Measurements from ENCODE around the gene RUBCNL. TPM values are rescaled to one million over a fixed set of nuclear protein-coding genes. Genes with fewer than 3 reads are reported as not detected.

Gene RUBCNL
- total RNA-seq, 1 experiment from 2014 or later = not detected

DNA sequence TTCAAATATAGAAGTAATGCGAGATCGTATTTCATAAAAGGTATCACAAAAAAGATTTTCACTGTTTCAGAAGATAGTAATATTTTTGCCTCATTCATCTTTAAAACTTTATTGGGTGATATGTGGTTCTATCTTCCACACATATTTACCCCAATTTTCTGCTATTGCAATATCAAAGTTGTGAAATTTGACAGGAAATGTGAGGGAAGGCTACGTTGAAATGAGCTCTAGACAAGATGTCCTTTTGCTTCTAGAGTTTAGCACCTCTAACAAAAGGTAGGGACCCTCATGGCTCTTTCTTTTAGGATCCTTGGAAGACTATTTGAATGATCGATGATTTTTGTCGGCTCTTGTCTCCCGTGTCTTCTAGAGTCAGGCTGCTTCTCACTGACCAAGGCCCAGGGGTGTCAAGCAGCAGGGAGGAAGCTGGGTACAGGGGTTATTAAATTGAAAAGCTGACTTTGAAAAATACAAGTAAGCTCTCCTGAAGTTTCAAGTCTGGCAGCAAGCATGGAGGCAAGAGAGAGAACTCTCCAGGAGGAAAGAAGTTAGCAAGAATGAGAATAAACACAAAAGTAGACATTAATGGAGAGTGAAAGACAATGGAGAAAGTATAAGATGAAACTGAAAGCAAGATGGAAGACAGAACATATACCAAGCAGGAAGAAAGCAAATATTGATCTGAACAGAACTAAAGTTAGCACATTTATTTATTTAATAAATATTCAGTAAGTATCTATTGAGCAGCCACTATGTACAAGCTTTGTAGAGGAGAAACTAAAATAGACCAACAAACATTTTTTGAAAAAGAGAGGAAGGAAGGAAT, 73.4 kb downstream of the RUBCNL start:
- CTCF ChIA-PET = no interaction called here
- Mint-ChIP-seq H3K27ac (ENCODE audit: unreplicated experiment) (no peak overlapping the region), H3K4me3 (ENCODE audit: low read depth, unreplicated experiment) (no peak overlapping the region), H3K9me3 (ENCODE audit: low read depth, unreplicated experiment) (no peaks in the 10 kb centered on the region), H3K27me3 (ENCODE audit: unreplicated experiment) (peaks cover 19% of the 10 kb centered on the region), H3K36me3 (ENCODE audit: insufficient read depth, unreplicated experiment) (no peaks in the 10 kb centered on the region), H3K4me1 (ENCODE audit: low read depth, unreplicated experiment) (no peaks in the 10 kb centered on the region)
- TF ChIP-seq, protein P1, sequence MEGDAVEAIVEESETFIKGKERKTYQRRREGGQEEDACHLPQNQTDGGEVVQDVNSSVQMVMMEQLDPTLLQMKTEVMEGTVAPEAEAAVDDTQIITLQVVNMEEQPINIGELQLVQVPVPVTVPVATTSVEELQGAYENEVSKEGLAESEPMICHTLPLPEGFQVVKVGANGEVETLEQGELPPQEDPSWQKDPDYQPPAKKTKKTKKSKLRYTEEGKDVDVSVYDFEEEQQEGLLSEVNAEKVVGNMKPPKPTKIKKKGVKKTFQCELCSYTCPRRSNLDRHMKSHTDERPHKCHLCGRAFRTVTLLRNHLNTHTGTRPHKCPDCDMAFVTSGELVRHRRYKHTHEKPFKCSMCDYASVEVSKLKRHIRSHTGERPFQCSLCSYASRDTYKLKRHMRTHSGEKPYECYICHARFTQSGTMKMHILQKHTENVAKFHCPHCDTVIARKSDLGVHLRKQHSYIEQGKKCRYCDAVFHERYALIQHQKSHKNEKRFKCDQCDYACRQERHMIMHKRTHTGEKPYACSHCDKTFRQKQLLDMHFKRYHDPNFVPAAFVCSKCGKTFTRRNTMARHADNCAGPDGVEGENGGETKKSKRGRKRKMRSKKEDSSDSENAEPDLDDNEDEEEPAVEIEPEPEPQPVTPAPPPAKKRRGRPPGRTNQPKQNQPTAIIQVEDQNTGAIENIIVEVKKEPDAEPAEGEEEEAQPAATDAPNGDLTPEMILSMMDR (IDR thresholded peaks at IDR 0.05; ENCODE audit: unreplicated experiment) = no peak
- no peak for DNase-seq
- BruUV-seq (replicated peaks) = no TSS peak
- intact Hi-C loops (cut with micrococcal nuclease; ENCODE audit: unreplicated experiment) = no loop called here

DNA sequence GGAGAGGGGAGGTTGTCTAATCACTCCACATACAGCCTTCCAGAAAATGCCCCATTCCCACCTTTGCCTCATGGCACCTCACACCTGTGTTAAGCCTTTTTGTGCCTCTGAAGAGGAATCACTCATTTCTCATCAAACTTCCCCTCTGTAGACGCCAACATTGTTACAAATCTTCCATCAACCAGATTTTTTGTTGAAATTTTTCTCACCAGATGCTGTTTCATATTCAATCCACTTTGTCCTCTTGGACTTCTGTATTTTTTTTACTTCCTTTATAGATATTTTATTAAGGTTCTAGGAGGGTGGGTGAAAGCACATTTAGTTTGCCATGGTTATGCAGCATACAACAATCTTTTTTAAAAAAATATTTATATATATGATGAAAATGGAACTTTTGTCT, 74.0 kb downstream of the RUBCNL start:
- CTCF ChIA-PET = no interaction called here
- Mint-ChIP-seq H3K36me3 (ENCODE audit: insufficient read depth, unreplicated experiment) (no peaks in the 10 kb centered on the region), H3K4me1 (ENCODE audit: low read depth, unreplicated experiment) (no peaks in the 10 kb centered on the region), H3K27ac (ENCODE audit: unreplicated experiment) (no peak overlapping the region), H3K27me3 (ENCODE audit: unreplicated experiment) (peaks cover 21% of the 10 kb centered on the region), H3K4me3 (ENCODE audit: low read depth, unreplicated experiment) (no peak overlapping the region), H3K9me3 (ENCODE audit: low read depth, unreplicated experiment) (no peaks in the 10 kb centered on the region)
- TF ChIP-seq, protein P1 (IDR thresholded peaks at IDR 0.05; ENCODE audit: unreplicated experiment) = no peak
- intact Hi-C loops (cut with micrococcal nuclease; ENCODE audit: unreplicated experiment) = no loop called here
- no TSS peak for BruUV-seq (replicated peaks)
- DNase-seq = no peak

DNA sequence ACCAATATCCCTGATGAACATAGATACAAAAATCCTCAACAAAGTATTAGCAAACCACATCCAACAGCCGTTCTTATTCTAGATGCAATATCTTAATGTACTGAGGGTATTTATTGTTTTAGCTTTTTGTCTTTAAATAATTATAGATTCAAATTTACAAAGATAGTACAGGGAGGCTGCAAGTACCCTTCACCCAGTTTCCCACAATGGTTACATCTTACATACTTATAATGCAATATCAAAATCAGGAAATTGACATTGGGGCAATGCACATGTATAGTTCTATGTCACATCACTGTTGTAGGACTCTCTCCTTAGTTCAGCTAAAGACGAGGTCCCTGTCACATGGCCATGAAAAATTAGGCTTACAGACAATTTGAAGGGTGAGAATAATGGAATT, 75.8 kb downstream of the RUBCNL start:
- Mint-ChIP-seq H3K27ac (ENCODE audit: unreplicated experiment) (no peak overlapping the region), H3K36me3 (ENCODE audit: insufficient read depth, unreplicated experiment) (no peaks in the 10 kb centered on the region), H3K9me3 (ENCODE audit: low read depth, unreplicated experiment) (no peaks in the 10 kb centered on the region), H3K27me3 (ENCODE audit: unreplicated experiment) (peaks cover 33% of the 10 kb centered on the region), H3K4me3 (ENCODE audit: low read depth, unreplicated experiment) (no peak overlapping the region), H3K4me1 (ENCODE audit: low read depth, unreplicated experiment) (no peaks in the 10 kb centered on the region)
- TF ChIP-seq, protein P1 (IDR thresholded peaks at IDR 0.05; ENCODE audit: unreplicated experiment) = no peak
- intact Hi-C loops (cut with micrococcal nuclease; ENCODE audit: unreplicated experiment) = no loop called here
- CTCF ChIA-PET = interaction anchor here (0.7 to 1.0 kb wide), 2 partner anchors 10 to 566 kb away, joined by 3 read pairs; no protein-coding TSS in a partner anchor
- BruUV-seq (replicated peaks) = no TSS peak
- no peak for DNase-seq

DNA sequence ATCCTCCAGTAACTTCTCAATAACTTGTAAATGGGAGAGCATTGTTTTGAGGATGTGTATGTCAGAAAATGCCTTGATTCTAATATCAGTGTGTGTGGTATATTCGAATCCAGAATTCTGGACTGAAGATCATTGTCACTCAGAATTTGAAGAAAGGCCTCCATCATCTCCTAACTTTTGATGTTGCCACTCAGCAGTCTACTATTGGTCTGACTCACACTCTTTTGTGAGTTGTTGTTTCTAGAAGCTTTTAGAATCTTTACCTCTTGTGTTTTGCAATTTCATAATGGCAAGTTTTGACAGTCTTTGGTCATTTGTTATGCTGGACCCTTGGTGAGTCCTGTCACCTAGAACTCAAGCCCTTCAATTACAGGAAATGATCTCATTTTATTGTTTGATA, 77.0 kb downstream of the RUBCNL start:
- no peaks in the 10 kb centered on the region for H3K36me3 Mint-ChIP-seq (ENCODE audit: insufficient read depth, unreplicated experiment)
- DNase-seq = no peak
- CTCF ChIA-PET = no interaction called here

More for the DNA sequence above, 77.0 kb downstream of the RUBCNL start:
- Mint-ChIP-seq H3K4me1 (ENCODE audit: low read depth, unreplicated experiment) (no peaks in the 10 kb centered on the region), H3K27me3 (ENCODE audit: unreplicated experiment) (peaks cover 33% of the 10 kb centered on the region), H3K27ac (ENCODE audit: unreplicated experiment) (no peak overlapping the region), H3K4me3 (ENCODE audit: low read depth, unreplicated experiment) (no peak overlapping the region), H3K9me3 (ENCODE audit: low read depth, unreplicated experiment) (no peaks in the 10 kb centered on the region)
- TF ChIP-seq, protein P1 (IDR thresholded peaks at IDR 0.05; ENCODE audit: unreplicated experiment) = no peak
- intact Hi-C loops (cut with micrococcal nuclease; ENCODE audit: unreplicated experiment) = no loop called here
- no TSS peak for BruUV-seq (replicated peaks)
